GM12878 (cell line): ENCODE results near the gene CALML4. TPM values are rescaled to one million over a fixed set of nuclear protein-coding genes. Genes with fewer than 3 reads are reported as not detected.

Experiments
- BHLHE40 ChIP-seq, 2 experiments: fragments of 450-650 bp in 1 of 2; IDR thresholded peaks; 2 replicates each; pipeline ENCODE4 v1.6.1; 2011 to 2017; ENCODE audit warnings: low read depth in 2 of 2, borderline replicate concordance in 1 of 2, improper control_type of control experiment in 1 of 2, low read length in 1 of 2, mild to moderate bottlenecking in 1 of 2
- CHD2 ChIP-seq: IDR thresholded peaks from 2 replicates; pipeline ENCODE4 v1.6.1; 2011; ENCODE audit warnings: low read depth, low read length, improper control_type of control experiment, borderline replicate concordance
- ELK1 ChIP-seq: IDR thresholded peaks from 2 replicates; pipeline ENCODE4 v1.6.1; 2012; ENCODE audit warnings: low read depth, low read length, improper control_type of control experiment
- FOXK2 ChIP-seq: fragments of 450-650 bp; IDR thresholded peaks from 2 replicates; pipeline ENCODE4 v1.6.1; 2017; ENCODE audit warnings: mild to moderate bottlenecking, moderate library complexity
- GATAD2B ChIP-seq: fragments of 450-650 bp; conservative IDR thresholded peaks from 2 replicates; pipeline ENCODE4 v1.6.1; 2017; ENCODE audit warnings: low read depth, mild to moderate bottlenecking, moderate library complexity
- HSF1 ChIP-seq: fragments of 150-350 bp; IDR thresholded peaks from 2 replicates; pipeline ENCODE4 v1.6.1; 2014; ENCODE audit warnings: mild to moderate bottlenecking, low read depth, low read length
- IKZF1 ChIP-seq: fragments of 450-650 bp; conservative IDR thresholded peaks from 2 replicates; pipeline ENCODE4 v1.6.1; 2017; ENCODE audit warnings: antibody characterized with exemption, mild to moderate bottlenecking
- KAT2A ChIP-seq: conservative IDR thresholded peaks from 2 replicates; pipeline ENCODE4 v1.6.1; 2011; ENCODE audit warnings: low read depth, low read length; ENCODE audit not compliant: control insufficient read depth
- MXI1 ChIP-seq: fragments of 150-350 bp; IDR thresholded peaks from 2 replicates; pipeline ENCODE4 v1.6.1; 2011; ENCODE audit warnings: low read depth, mild to moderate bottlenecking, inconsistent platforms, low read length, improper control_type of control experiment
- NBN ChIP-seq: fragments of 450-650 bp; IDR thresholded peaks from 2 replicates; pipeline ENCODE4 v1.6.1; 2016
- NR2C1 ChIP-seq: fragments of 450-650 bp; IDR thresholded peaks from 2 replicates; pipeline ENCODE4 v1.6.1; 2017; ENCODE audit warnings: antibody characterized with exemption, mild to moderate bottlenecking, moderate library complexity
- RAD21 ChIP-seq: IDR thresholded peaks from 2 replicates; pipeline ENCODE4 v1.6.1; 2011; ENCODE audit warnings: mild to moderate bottlenecking, low read depth, low read length, moderate library complexity; ENCODE audit not compliant: insufficient read depth
- STAT3 ChIP-seq: IDR thresholded peaks from 2 replicates; pipeline ENCODE4 v1.6.1; 2011; ENCODE audit warnings: low read depth, low read length, improper control_type of control experiment
- SUPT20H ChIP-seq: IDR thresholded peaks from 2 replicates; pipeline ENCODE4 v1.6.1; 2011; ENCODE audit warnings: low read depth, mild to moderate bottlenecking, low read length, moderate library complexity, borderline replicate concordance; ENCODE audit not compliant: control insufficient read depth
- ZNF24 ChIP-seq: fragments of 450-650 bp; IDR thresholded peaks from 2 replicates; pipeline ENCODE4 v1.6.1; 2017; ENCODE audit warnings: antibody characterized with exemption, mild to moderate bottlenecking
- ZNF622 ChIP-seq: fragments of 450-650 bp; IDR thresholded peaks from 2 replicates; pipeline ENCODE4 v1.6.1; 2017; ENCODE audit warnings: mild to moderate bottlenecking, inconsistent platforms
- ZSCAN29 ChIP-seq: fragments of 450-650 bp; IDR thresholded peaks from 2 replicates; pipeline ENCODE4 v1.6.1; 2017; ENCODE audit warnings: mild to moderate bottlenecking, moderate library complexity
- polyA plus RNA-seq, 11 experiments: library from polyadenylated mRNA; depleted of rRNA in 4 of 11; unstranded in 6 of 11; stranded (reverse) in 5 of 11; fragments of >200 nt; fragmentation: Nextera tagmentation in 4 of 11; fragmentation: Illumina TruSeq in 1 of 11; extraction: Ambion mirVana in 4 of 11; extraction: Trizol in 1 of 11; gene quantifications; 1 replicate in 1 of 11; 2 replicates in 10 of 11; pipeline versions ENCODE4 v1.2.1 to v1.2.3, GENCODE V29; 2011 to 2016; ENCODE audit warnings: inconsistent platforms in 2 of 11, missing spikeins in 2 of 11, low read depth in 1 of 11
- total RNA-seq, 4 experiments: library from RNA; depleted of rRNA in 3 of 4; stranded (reverse); fragments of >200 nt in 3 of 4; fragmentation: Illumina TruSeq in 1 of 4; extraction: Trizol in 1 of 4; gene quantifications; 2 replicates each; pipeline versions ENCODE4 v1.2.1 to v1.2.3, GENCODE V29; 2013 to 2021

The CALML4 gene
- total and polyA plus RNA-seq, 10 of the 15 experiments (the other 5 are each of a cell fraction or from before 2014, with no cell fraction given) = 1.7 to 15.9 (median 5.1) TPM

- TF ChIP-seq ELK1 (no peak), HSF1 (no peak), NBN (0 out of 2 replicates have a peak, but pooled peaks have one; percentile 43), ZSCAN29 (no peak), IKZF1 (no peak), ZNF622 (no peak), RAD21 (no peak), NR2C1 (no peak), FOXK2 (no peak), SUPT20H (no peak), KAT2A (no peak), STAT3 (no peak), BHLHE40 (IDR thresholded peaks at IDR 0.05; ENCODE audit: borderline replicate concordance in 1 of 2, low read depth in 2 of 2, low read length in 1 of 2) (peak; percentile 78 to 85), CHD2 (no peak), GATAD2B (no peak), ZNF24 (no peak), MXI1 (0 out of 2 replicates have a peak, but pooled peaks have one; percentile 44)
Measured at GRCh38 chr15:68209735-68210408, 4.7 kb upstream of the CALML4 start (continued).
